Measurements from ENCODE around the gene XAGE1A.
"Not testable (repeated sequence)": the region's sequence is repeated elsewhere in the genome, so short reads cannot be mapped to it uniquely, and the experiment has no call there.

- not testable (repeated sequence) for TF ChIP-seq CTCF (optimal IDR thresholded peaks at IDR 0.05 in 1 of 3, IDR thresholded peaks at IDR 0.05 in 1 of 3, conservative IDR thresholded peaks at IDR 0.05 in 1 of 3; ENCODE audit: extremely low read depth in 1 of 3, insufficient read depth in 2 of 3, low read length in 3 of 3); EZH2 (IDR thresholded peaks at IDR 0.05; ENCODE audit: low read length)
These were observed 24.3 kb upstream of the XAGE1A start for GRCh38 chrX:52471301-52471700.

Data from keratinocyte (primary cell).